Measurements from ENCODE around the gene CDK5RAP2.

GRCh38 chr9:120443976-120444375 is 136.0 kb downstream of the CDK5RAP2 start:
- TF ChIP-seq CTCF (IDR thresholded peaks at IDR 0.05) (no peak), POLR2A (IDR thresholded peaks at IDR 0.05) (no peak)

Measured in Peyer's patch (tissue), 4 donors.